ENCODE data around the gene AGPAT2. TPM values are rescaled to one million over a fixed set of nuclear protein-coding genes. Genes with fewer than 3 reads are reported as not detected.
A peak's percentile ranks its signal among the peaks of the same experiment; 100 is the strongest.

AGPAT2 gene
- total and polyA plus RNA-seq, 2 of the 4 experiments (the other 2 are of a cell fraction) = 16.1 to 39.5 TPM

DNA sequence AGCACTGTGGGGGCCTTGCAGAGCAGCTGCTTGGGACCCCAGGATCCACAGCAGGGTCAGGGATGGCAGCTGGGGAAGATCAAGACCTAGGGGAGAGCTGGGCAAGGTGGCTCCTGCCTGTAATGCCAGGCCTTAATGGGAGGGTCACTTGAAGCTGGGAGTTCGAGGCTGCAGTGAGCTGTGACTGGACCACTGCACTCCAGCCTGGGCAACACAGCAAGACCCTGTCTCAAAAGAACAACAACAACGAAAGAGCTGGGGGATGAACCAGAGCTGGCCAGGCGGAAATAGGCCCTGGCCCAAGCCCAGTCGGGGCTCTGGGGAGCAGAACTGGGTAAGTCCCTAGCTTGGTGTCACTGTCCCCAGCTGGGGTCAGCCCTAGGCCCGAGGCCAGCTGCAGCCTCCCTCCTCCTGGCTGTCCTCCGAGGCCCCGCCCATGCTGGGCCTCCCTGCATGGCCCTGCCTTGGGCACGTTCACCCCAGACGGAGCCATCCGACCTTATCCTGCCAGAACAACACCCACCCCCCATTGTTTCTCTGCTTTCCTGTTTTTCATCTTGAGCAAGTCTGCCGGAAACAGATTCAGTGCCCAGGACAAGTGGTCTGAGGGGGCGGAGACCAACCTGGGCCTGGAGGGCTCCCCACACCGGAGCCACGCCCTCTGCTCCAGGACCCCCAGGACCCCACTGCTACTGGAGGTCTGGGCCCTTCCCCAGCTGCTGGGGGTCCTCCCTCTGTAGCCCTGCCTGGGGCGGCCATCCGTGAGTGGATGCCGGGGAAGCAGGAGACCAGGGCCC is 27.0 kb upstream of the AGPAT2 start (continued):
- TF ChIP-seq CHD1 (IDR thresholded peaks at IDR 0.05; ENCODE audit: low read depth, low read length) = no peak

DNA sequence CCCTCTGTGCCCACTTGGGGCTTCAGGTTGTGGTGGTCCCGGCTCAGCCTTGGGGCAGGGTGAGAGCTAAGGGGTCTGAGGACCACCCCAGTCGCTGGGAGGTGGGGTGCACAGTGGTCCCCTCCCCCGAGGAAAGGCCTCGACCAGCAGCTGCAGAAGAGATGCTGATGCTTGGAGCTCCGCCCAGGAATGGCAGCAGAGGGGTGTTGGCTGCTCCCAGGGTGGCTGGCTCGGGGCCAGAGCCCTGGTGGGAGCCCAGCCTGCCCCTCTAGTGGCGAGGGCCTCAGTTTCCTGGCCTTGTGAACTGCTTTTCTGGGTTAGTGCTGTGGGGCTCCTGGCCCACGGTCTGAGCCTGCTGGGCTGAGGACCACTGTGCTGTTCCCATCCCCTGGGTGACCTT is 26.3 kb upstream of the AGPAT2 start:
- Histone ChIP-seq H3K27me3 (ENCODE audit: control insufficient read depth, insufficient read depth, low read length) (peaks cover 17% of the 10 kb centered on the region), H2AK9ac (replicated peaks; ENCODE audit: low read depth, low read length, poor library complexity) (peak overlapping the region; percentile 42), H3K23ac (ENCODE audit: low read depth, low read length) (no peak overlapping the region), H3K4me2 (ENCODE audit: low read depth, low read length) (no peak overlapping the region), H2BK5ac (ENCODE audit: low read depth, low read length, poor library complexity, severe bottlenecking) (no peak overlapping the region), H3K4ac (ENCODE audit: low read depth, low read length) (no peak overlapping the region), H3K9me3 (ENCODE audit: control insufficient read depth, insufficient read depth, low read length) (no peaks in the 10 kb centered on the region), H2BK20ac (ENCODE audit: low read depth, low read length) (no peak overlapping the region), H4K8ac (ENCODE audit: low read depth in 2 of 2, low read length in 2 of 2) (no peak overlapping the region), H4K5ac (ENCODE audit: low read depth, low read length) (no peak overlapping the region), H3K4me1 (ENCODE audit: control insufficient read depth, insufficient read depth, low read length) (peaks cover 1% of the 10 kb centered on the region; the same call in 1 of the 2 replicates), H2AFZ (replicated peaks; ENCODE audit: low read length, poor library complexity) (no peak overlapping the region), H3K56ac (ENCODE audit: extremely low read depth, insufficient read depth, low read length) (no peak overlapping the region), H3K9me1 (ENCODE audit: insufficient read depth, low read length) (no peaks in the 10 kb centered on the region), H3K36me3 (ENCODE audit: control insufficient read depth, insufficient read depth, low read length) (no peaks in the 10 kb centered on the region), H3K14ac (replicated peaks; ENCODE audit: low read depth, low read length) (no peak overlapping the region), H3K4me3 (ENCODE audit: insufficient read depth, low read depth, low read length) (no peak overlapping the region), H4K20me1 (ENCODE audit: insufficient read depth, low read length) (no peaks in the 10 kb centered on the region), H3K79me1 (ENCODE audit: low read depth in 1 of 2, low read length in 2 of 2) (no peaks in the 10 kb centered on the region), H2BK120ac (ENCODE audit: low read depth, low read length) (no peak overlapping the region), H2AK5ac (ENCODE audit: low read depth, low read length) (no peak overlapping the region), H4K91ac (ENCODE audit: insufficient read depth, low read depth, low read length) (no peak overlapping the region), H3K18ac (ENCODE audit: low read depth, low read length) (no peak overlapping the region), H2BK15ac (ENCODE audit: low read depth, low read length) (no peak overlapping the region), H3K9ac (ENCODE audit: low read depth, low read length) (no peak overlapping the region), H3K27ac (ENCODE audit: insufficient read depth, low read length) (no peak overlapping the region)
- dilution Hi-C loops (cut with HindIII; ENCODE audit: low sequenced_read_pairs, unreplicated experiment) = no loop called here
- 36% methylated on average over 5 of the region's 8 CpGs; no CpG with 5 or more reads in 1 of the 2 experiments for WGBS, 2 experiments (ENCODE audit: extremely low coverage in 2 of 2, insufficient read length in 1 of 2)
- ChIA-PET POLR2A (ENCODE audit: unreplicated experiment) (no interaction called here), CTCF (interaction anchor here (0.8 to 1.3 kb wide), 2 partner anchors 13 to 47 kb away, joined by 3 read pairs; no protein-coding TSS in a partner anchor)
- BruUV-seq (replicated peaks) = no TSS peak
- in situ Hi-C loops (cut with MboI; ENCODE audit: low sequenced_read_pairs) = no loop called here
- TF ChIP-seq, protein P1, sequence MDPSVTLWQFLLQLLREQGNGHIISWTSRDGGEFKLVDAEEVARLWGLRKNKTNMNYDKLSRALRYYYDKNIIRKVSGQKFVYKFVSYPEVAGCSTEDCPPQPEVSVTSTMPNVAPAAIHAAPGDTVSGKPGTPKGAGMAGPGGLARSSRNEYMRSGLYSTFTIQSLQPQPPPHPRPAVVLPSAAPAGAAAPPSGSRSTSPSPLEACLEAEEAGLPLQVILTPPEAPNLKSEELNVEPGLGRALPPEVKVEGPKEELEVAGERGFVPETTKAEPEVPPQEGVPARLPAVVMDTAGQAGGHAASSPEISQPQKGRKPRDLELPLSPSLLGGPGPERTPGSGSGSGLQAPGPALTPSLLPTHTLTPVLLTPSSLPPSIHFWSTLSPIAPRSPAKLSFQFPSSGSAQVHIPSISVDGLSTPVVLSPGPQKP (IDR thresholded peaks at IDR 0.05; ENCODE audit: borderline replicate concordance, low read depth, low read length) = no peak
- no peak for TF ChIP-seq RAD21 (IDR thresholded peaks at IDR 0.05; ENCODE audit: low read length)
- TF ChIP-seq CHD1 (IDR thresholded peaks at IDR 0.05; ENCODE audit: low read depth, low read length) = no peak
- no peak for TF ChIP-seq NFE2L2 (IDR thresholded peaks at IDR 0.05; ENCODE audit: low read depth, low read length)
- TF ChIP-seq BHLHE40 (IDR thresholded peaks at IDR 0.05; ENCODE audit: low read depth, low read length) = no peak
- no peak for TF ChIP-seq RCOR1 (IDR thresholded peaks at IDR 0.05; ENCODE audit: insufficient replicate concordance, low read length)
- TF ChIP-seq, protein P2, sequence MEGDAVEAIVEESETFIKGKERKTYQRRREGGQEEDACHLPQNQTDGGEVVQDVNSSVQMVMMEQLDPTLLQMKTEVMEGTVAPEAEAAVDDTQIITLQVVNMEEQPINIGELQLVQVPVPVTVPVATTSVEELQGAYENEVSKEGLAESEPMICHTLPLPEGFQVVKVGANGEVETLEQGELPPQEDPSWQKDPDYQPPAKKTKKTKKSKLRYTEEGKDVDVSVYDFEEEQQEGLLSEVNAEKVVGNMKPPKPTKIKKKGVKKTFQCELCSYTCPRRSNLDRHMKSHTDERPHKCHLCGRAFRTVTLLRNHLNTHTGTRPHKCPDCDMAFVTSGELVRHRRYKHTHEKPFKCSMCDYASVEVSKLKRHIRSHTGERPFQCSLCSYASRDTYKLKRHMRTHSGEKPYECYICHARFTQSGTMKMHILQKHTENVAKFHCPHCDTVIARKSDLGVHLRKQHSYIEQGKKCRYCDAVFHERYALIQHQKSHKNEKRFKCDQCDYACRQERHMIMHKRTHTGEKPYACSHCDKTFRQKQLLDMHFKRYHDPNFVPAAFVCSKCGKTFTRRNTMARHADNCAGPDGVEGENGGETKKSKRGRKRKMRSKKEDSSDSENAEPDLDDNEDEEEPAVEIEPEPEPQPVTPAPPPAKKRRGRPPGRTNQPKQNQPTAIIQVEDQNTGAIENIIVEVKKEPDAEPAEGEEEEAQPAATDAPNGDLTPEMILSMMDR (conservative IDR thresholded peaks at IDR 0.05; ENCODE audit: low read depth, low read length) = no peak
- TF ChIP-seq FOS (IDR thresholded peaks at IDR 0.05; ENCODE audit: low read depth, low read length) = no peak
- TF ChIP-seq, protein P3, sequence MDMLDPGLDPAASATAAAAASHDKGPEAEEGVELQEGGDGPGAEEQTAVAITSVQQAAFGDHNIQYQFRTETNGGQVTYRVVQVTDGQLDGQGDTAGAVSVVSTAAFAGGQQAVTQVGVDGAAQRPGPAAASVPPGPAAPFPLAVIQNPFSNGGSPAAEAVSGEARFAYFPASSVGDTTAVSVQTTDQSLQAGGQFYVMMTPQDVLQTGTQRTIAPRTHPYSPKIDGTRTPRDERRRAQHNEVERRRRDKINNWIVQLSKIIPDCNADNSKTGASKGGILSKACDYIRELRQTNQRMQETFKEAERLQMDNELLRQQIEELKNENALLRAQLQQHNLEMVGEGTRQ (IDR thresholded peaks at IDR 0.05; ENCODE audit: low read depth, low read length) = no peak
- ATAC-seq (ENCODE audit: low read depth) (no peak), DNase-seq (no peak)
- intact Hi-C loops (cut with micrococcal nuclease) = no loop called here

Measured in IMR-90 (cell line).